ENCODE measurements around the gene MTA1. TPM values are rescaled to one million over a fixed set of nuclear protein-coding genes. Genes with fewer than 3 reads are reported as not detected.

MTA1 gene
- total RNA-seq, 4 donors from 2014 or later = 49.0 to 94.2 (median 67.9) TPM

DNA sequence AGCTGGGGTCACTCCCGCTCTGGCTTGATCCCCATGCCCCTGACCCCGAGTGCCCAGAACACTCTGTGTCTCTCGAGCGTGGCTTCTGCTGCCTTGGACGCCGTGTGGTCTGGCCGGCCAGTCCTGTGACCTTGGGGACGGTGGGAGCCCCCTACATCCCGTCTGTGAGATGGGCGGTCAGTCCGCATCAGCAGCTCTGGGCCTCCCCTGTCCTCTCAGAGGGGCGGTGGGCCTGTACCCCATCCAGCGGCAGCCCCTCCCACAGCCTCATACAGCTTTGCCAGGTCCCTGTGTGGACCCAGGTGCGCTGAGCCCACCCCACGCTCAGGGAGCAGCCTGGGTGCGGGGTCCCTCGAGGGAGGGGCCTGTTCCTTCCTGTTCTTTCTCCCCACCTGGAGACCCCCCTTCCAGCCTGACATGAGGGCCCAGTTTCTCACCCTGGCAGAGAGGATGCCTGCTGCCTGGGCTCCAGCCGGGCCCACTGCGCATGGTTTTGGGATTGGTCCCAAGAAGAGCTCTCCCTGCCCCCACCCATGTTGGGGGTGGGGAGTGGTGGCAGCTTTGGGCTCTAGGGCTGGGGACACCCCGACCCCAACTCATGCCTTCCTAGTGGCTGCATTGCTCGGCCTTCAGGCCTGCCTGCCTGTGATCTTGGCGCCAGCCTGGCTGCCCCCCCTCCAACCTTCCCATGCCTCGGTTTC lies 1.5 kb downstream of the MTA1 start:
- no peaks in the 10 kb centered on the region for H3K9me3 ChIP-seq
- peak overlapping the region; percentile 70 to 88 (median 74) for H3K4me3 ChIP-seq
- TF ChIP-seq POLR2A (IDR thresholded peaks at IDR 0.05; ENCODE audit: low read depth) (no peak), EP300 (IDR thresholded peaks at IDR 0.05) (no peak), POLR2AphosphoS5 (IDR thresholded peaks at IDR 0.05) (no peak)
- TF ChIP-seq, protein P1, sequence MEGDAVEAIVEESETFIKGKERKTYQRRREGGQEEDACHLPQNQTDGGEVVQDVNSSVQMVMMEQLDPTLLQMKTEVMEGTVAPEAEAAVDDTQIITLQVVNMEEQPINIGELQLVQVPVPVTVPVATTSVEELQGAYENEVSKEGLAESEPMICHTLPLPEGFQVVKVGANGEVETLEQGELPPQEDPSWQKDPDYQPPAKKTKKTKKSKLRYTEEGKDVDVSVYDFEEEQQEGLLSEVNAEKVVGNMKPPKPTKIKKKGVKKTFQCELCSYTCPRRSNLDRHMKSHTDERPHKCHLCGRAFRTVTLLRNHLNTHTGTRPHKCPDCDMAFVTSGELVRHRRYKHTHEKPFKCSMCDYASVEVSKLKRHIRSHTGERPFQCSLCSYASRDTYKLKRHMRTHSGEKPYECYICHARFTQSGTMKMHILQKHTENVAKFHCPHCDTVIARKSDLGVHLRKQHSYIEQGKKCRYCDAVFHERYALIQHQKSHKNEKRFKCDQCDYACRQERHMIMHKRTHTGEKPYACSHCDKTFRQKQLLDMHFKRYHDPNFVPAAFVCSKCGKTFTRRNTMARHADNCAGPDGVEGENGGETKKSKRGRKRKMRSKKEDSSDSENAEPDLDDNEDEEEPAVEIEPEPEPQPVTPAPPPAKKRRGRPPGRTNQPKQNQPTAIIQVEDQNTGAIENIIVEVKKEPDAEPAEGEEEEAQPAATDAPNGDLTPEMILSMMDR (IDR thresholded peaks at IDR 0.05) = no peak
- H3K36me3 ChIP-seq = peaks cover 0 to 19% (median 10%) of the 10 kb centered on the region in 4 donors
- intact Hi-C loops (cut with DNase I) = no loop called here
- 73% methylated on average over 8 of the region's 23 CpGs for WGBS
- no peak for DNase-seq (ENCODE audit: extremely low spot score)
- H3K4me1 ChIP-seq = peaks cover 34 to 46% (median 41%) of the 10 kb centered on the region in 4 donors
- no peaks in the 10 kb centered on the region for H3K27me3 ChIP-seq
- H3K27ac ChIP-seq (replicated peaks in 1 of 4) = peak overlapping the region; percentile 68 to 85 (median 78)

DNA sequence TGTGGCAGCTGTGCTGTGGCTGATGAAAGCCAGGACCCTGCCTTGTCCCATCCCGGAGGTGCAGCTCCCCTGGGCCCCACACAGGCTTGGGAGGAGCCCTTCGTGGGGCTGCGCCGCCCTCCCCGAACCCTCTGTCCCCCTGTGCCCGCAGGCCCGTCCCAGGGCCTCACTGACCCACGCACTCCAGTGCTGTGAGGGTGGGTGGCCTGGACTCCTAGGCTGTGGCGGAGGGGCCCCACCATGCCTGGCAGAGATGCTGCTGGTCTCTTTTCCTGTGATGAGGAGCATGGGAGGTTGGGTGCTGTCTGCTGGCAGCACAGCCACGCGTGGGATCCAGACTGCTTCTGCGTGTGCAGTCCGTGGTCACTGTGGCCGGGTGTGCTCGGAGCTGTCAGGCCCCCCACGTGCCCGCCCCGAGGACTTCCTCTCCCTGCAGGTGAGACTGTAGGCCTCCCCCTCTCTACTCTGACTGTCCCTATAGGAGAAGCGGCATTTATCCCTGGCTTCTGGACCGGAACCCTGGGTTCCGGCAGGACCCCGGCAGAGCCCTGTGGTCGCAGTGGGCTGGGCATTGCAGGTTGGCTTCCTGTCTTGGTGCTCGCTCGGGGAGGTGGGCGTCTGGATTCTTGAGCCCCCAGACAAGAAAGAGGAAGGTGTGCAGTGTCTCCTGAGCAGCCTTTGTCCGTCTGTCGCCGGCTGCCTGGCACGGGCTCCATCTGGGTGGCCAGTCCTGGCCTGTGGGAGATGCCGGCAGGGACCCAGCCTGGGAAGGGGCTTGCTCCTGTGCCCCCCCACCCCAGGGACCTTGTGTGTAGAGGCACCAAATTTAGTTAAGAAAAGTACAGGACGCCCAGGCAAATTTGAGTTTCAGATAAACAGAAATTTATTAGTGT lies 2.3 kb downstream of the MTA1 start:
- H3K4me3 ChIP-seq = peak overlapping the region; percentile 70 to 88 (median 74)
- H3K27me3 ChIP-seq = no peaks in the 10 kb centered on the region
- intact Hi-C loops (cut with DNase I) = no loop called here
- no peak for DNase-seq (ENCODE audit: extremely low spot score)
- 96% methylated on average over 2 of the region's 32 CpGs for WGBS
- H3K27ac ChIP-seq (replicated peaks in 1 of 4) = peak overlapping the region; percentile 68 to 85 (median 78)
- TF ChIP-seq POLR2AphosphoS5 (IDR thresholded peaks at IDR 0.05) (no peak), EP300 (IDR thresholded peaks at IDR 0.05) (no peak), POLR2A (IDR thresholded peaks at IDR 0.05; ENCODE audit: low read depth) (no peak)
- TF ChIP-seq, protein P1 (IDR thresholded peaks at IDR 0.05) = no peak
- peaks cover 0 to under 1% (median 0%) of the 10 kb centered on the region in 4 donors for H3K9me3 ChIP-seq
- peaks cover 34 to 46% (median 41%) of the 10 kb centered on the region in 4 donors for H3K4me1 ChIP-seq
- peaks cover 0 to 27% (median 17%) of the 10 kb centered on the region in 4 donors for H3K36me3 ChIP-seq

DNA sequence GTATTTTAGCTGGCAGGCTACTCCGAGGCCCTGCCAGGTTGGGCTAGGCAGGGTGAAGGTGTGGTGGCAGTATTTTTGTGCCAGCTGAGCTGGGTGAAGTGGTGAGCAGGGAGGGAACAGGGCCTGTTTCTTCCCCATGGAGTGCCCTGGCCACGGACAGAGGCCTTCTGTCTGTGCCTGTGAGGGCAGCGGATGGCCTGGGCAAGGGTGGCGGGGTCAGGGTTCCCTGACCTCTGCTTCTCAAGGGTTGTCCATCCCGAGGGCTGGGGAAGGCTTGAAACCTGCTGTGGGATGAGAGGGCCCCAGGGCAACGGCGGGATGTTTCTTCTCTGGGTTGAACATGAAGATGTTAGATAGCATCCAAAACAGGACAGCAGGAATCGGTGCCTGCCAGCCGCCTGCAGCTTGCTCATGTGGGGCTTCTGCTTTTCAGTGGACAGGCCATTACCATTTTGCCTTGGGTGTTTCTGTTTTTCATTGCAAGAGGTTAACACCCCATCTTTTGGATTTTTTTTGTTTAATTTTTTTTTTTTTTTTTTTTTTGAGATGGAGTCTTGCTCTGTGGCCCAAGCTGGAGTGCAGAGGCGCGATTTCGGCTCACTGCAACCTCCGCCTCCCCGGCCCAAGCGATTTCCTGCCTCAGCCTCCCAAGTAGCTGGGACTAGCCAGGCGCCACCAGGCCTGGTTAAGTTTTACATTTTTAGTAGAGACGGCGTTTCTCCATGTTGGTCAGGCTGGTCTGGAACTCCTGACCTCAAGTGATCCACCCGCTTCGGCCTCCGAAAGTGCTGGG lies 3.3 kb downstream of the MTA1 start:
- no peak for DNase-seq (ENCODE audit: extremely low spot score)
- H3K27ac ChIP-seq (replicated peaks in 1 of 4) = peak overlapping the region in 3 of 4 donors; percentile 41 to 85 (median 80)
- intact Hi-C loops (cut with DNase I) = no loop called here

More for the DNA sequence above, 3.3 kb downstream of the MTA1 start:
- TF ChIP-seq, protein P1 (IDR thresholded peaks at IDR 0.05) = no peak
- TF ChIP-seq POLR2AphosphoS5 (IDR thresholded peaks at IDR 0.05) (no peak), EP300 (IDR thresholded peaks at IDR 0.05) (no peak), POLR2A (IDR thresholded peaks at IDR 0.05; ENCODE audit: low read depth) (no peak)
- Histone ChIP-seq H3K9me3 (peaks cover 0 to 4% (median 0%) of the 10 kb centered on the region in 4 donors), H3K4me1 (peaks cover 34 to 46% (median 41%) of the 10 kb centered on the region in 4 donors), H3K36me3 (peaks cover 0 to 29% (median 19%) of the 10 kb centered on the region in 4 donors), H3K4me3 (no peak overlapping the region), H3K27me3 (no peaks in the 10 kb centered on the region)
- WGBS = 80% methylated on average over 19 of the region's 21 CpGs
